Measurements from ENCODE around the gene NOP16.

DNA sequence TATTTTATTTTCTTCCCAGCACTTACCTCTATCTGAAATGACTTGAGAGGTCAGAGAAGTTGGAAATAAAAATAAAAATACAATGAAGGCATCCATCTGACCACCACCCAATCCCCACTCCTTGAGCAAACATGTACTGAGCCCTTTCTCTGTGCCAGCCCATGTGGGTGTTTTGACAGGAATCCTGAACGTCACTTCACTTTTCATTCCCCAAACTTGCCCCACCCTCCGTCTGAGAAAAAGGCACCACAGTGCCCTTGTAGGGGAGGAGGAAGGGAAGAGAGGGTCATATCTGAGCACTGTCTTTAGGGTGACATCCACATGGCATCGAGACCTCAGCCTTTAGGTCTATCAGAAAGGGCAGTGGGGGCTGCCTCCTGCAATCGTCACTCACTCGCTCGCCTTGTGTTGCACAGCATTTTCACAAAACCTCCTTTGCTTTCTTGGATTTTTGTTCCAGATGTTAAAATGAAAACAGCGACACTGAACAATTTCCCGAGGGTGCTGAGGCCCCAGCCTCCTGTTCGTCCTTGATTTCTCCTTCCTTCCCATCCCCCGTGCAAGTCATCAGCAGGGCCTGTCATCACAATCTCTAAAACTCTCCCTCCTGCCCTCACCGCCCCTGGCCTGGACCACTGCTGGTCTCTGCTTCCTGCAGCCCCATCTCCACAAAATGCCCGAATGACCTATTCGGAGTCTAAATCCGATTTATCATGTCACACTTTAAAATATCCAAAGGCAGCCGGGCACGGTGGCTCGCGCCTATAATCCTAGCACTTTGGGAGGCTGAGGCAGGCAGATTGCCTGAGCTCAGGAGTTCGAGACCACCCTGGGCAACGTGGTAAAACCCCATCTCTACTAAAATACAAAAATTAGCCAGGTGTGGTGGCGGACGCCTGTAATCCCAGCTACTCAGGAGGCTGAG, 13.1 kb upstream of the NOP16 start:
- no peak for TF ChIP-seq POLR2AphosphoS5 (IDR thresholded peaks at IDR 0.05)
- no peak for TF ChIP-seq CTCF (IDR thresholded peaks at IDR 0.05)
- TF ChIP-seq EP300 (IDR thresholded peaks at IDR 0.05) = no peak
- TF ChIP-seq POLR2A (IDR thresholded peaks at IDR 0.05) = no peak
